HEK293 (cell line): ENCODE results near the gene OR10A7.

Experiments used
- CTCF ChIA-PET: fragments of 350-600 bp; formaldehyde crosslinking; extraction: SDS; loops from one replicate; lab custom pipeline; 2021; ENCODE audit warnings: antibody characterized with exemption; lab: Yijun Ruan, JAX
- POLR2A ChIA-PET: fragments of 300-600 bp; formaldehyde crosslinking; extraction: SDS; loops from one replicate; lab custom pipeline; 2020; ENCODE audit warnings: antibody characterized with exemption, inconsistent platforms; lab: Yijun Ruan, JAX
- H3K27ac ChIP-seq: fragments of 200-500 bp; sonication (Bioruptor generic); 2 replicates; pipeline ENCODE4 v1.5.1; 2014; ENCODE audit warnings: low read depth, low read length, control low read depth, inconsistent platforms; ENCODE audit errors: extremely low read depth
- H3K36me3 ChIP-seq, 2 experiments: fragments of 200-500 bp in 1 of 2; sonication (Bioruptor generic) in 1 of 2; 1 replicate in 1 of 2; 2 replicates in 1 of 2; pipeline ENCODE4 v1.5.1; 2014 to 2017; ENCODE audit warnings: inconsistent platforms in 2 of 2, low read length in 2 of 2; ENCODE audit not compliant: control insufficient read depth in 2 of 2, insufficient read depth in 1 of 2
- H3K4me1 ChIP-seq: fragments of 200-500 bp; sonication (Bioruptor generic); 2 replicates; pipeline ENCODE4 v1.5.1; 2014; ENCODE audit warnings: mild to moderate bottlenecking, low read length, inconsistent platforms; ENCODE audit not compliant: control insufficient read depth, insufficient read depth
- H3K4me3 ChIP-seq: 2 replicates; pipeline ENCODE4 v1.5.1; 2011; ENCODE audit warnings: low read depth, mild to moderate bottlenecking, control low read depth, low read length, moderate library complexity
- H3K9me3 ChIP-seq: fragments of 200-500 bp; sonication (Bioruptor generic); 2 replicates; pipeline ENCODE4 v1.5.1; 2014; ENCODE audit warnings: low read depth, low read length, inconsistent platforms; ENCODE audit not compliant: control insufficient read depth, insufficient read depth
- GFI1B ChIP-seq: fragments of 450-650 bp; formaldehyde crosslinking; IDR thresholded peaks from 2 replicates; pipeline ENCODE4 v1.5.1; 2016; ENCODE audit warnings: missing biosample characterization, missing genetic modification characterization
- HOXD13 ChIP-seq: sonication (generic); formaldehyde crosslinking; IDR thresholded peaks from 2 replicates; pipeline ENCODE4 v1.8.0; 2022; ENCODE audit warnings: missing genetic modification reagents, borderline replicate concordance
- PATZ1 ChIP-seq: fragments of 450-650 bp; formaldehyde crosslinking; IDR thresholded peaks from 2 replicates; pipeline ENCODE4 v1.5.1; 2016; ENCODE audit warnings: missing biosample characterization, missing genetic modification characterization
- SETDB1 ChIP-seq: IDR thresholded peaks from one replicate; pipeline ENCODE4 v1.6.1; 2017; ENCODE audit warnings: mild to moderate bottlenecking, low read length, moderate library complexity, mixed read lengths; ENCODE audit not compliant: insufficient read length
- SP7 ChIP-seq: fragments of 450-650 bp; formaldehyde crosslinking; IDR thresholded peaks from 2 replicates; pipeline ENCODE4 v1.5.1; 2016; ENCODE audit warnings: missing biosample characterization, missing genetic modification characterization
- YY2 ChIP-seq: fragments of 450-650 bp; formaldehyde crosslinking; IDR thresholded peaks from 2 replicates; pipeline ENCODE4 v1.5.1; 2016; ENCODE audit warnings: missing biosample characterization, missing genetic modification characterization
- ZBTB7A ChIP-seq: fragments of 450-650 bp; formaldehyde crosslinking; IDR thresholded peaks from 2 replicates; pipeline ENCODE4 v1.5.1; 2016; ENCODE audit warnings: low read depth, missing biosample characterization, missing genetic modification characterization
- ZNF148 ChIP-seq: fragments of 450-650 bp; formaldehyde crosslinking; IDR thresholded peaks from 2 replicates; pipeline ENCODE4 v1.5.0; 2017; ENCODE audit warnings: missing biosample characterization, missing genetic modification characterization, borderline replicate concordance
- ZNF24 ChIP-seq: fragments of 450-650 bp; formaldehyde crosslinking; IDR thresholded peaks from 2 replicates; pipeline ENCODE4 v1.5.1; 2016; ENCODE audit warnings: missing biosample characterization, missing genetic modification characterization
- ZNF292 ChIP-seq: fragments of 450-650 bp; formaldehyde crosslinking; IDR thresholded peaks from 2 replicates; pipeline ENCODE4 v1.5.1; 2016; ENCODE audit warnings: low read depth, missing biosample characterization, missing genetic modification characterization, borderline replicate concordance
- ZNF426 ChIP-seq: fragments of 450-650 bp; formaldehyde crosslinking; IDR thresholded peaks from 2 replicates; pipeline ENCODE4 v1.5.1; 2017; ENCODE audit warnings: missing biosample characterization, missing genetic modification characterization, mild to moderate bottlenecking, inconsistent platforms, moderate library complexity
- ZNF518A ChIP-seq: fragments of 450-650 bp; formaldehyde crosslinking; conservative IDR thresholded peaks from 2 replicates; pipeline ENCODE4 v1.5.1; 2016; ENCODE audit warnings: low read depth, missing biosample characterization, missing genetic modification characterization
- ZNF529 ChIP-seq: fragments of 450-650 bp; formaldehyde crosslinking; IDR thresholded peaks from 2 replicates; pipeline ENCODE4 v1.5.1; 2017; ENCODE audit warnings: missing genetic modification characterization, missing biosample characterization; ENCODE audit not compliant: insufficient replicate concordance
- ZNF544 ChIP-seq: fragments of 450-650 bp; formaldehyde crosslinking; IDR thresholded peaks from 2 replicates; pipeline ENCODE4 v1.5.0; 2017; ENCODE audit warnings: missing biosample characterization, missing genetic modification characterization
- ZNF600 ChIP-seq: fragments of 450-650 bp; formaldehyde crosslinking; IDR thresholded peaks from 2 replicates; pipeline ENCODE4 v1.5.1; 2016; ENCODE audit warnings: missing biosample characterization, missing genetic modification characterization
- ZSCAN4 ChIP-seq: fragments of 450-650 bp; formaldehyde crosslinking; IDR thresholded peaks from 2 replicates; pipeline ENCODE4 v1.5.1; 2017; ENCODE audit warnings: missing biosample characterization, missing genetic modification characterization
- TF ChIP-seq, protein P1 (sequence below): fragments of 450-650 bp; IDR thresholded peaks from 2 replicates; pipeline ENCODE4 v1.5.1; 2018; ENCODE audit warnings: missing biosample characterization, missing genetic modification characterization
- TF ChIP-seq, protein P2 (sequence below): fragments of 450-650 bp; formaldehyde crosslinking; IDR thresholded peaks from 2 replicates; pipeline ENCODE4 v1.5.1; 2016; ENCODE audit warnings: missing biosample characterization, missing genetic modification characterization

The OR10A7 gene

DNA sequence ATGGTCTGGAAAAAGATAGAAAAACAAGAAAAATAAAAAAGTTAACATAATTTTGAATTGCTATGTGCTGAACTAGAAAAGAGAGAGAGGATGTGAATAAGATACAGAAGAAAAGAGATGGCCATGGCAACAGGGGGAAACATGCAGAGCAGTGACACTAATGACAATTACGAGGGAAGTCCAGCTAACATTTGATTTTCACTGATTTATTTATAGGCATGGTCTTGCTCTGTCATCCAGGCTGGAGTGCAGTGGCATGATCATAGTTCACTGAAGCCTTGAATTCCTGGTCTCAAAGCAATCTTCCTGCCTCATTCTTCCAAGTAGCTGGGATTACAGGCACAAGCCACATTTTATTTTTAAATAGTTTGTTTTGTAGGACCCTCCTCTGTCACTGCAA lies 25.3 kb downstream of the OR10A7 start:
- ChIA-PET CTCF (no interaction called here), POLR2A (no interaction called here)
- no peaks in the 10 kb centered on the region for H3K4me1 ChIP-seq
- H3K27ac ChIP-seq: no peak overlapping the region
- no peaks in the 10 kb centered on the region for H3K36me3 ChIP-seq
- TF ChIP-seq YY2 (tag by site-specific recombination) (no peak), ZNF600 (tag by site-specific recombination) (no peak), SP7 (tag by site-specific recombination) (no peak), ZSCAN4 (tag by site-specific recombination) (no peak), ZNF292 (no peak)
- TF ChIP-seq, protein P1, sequence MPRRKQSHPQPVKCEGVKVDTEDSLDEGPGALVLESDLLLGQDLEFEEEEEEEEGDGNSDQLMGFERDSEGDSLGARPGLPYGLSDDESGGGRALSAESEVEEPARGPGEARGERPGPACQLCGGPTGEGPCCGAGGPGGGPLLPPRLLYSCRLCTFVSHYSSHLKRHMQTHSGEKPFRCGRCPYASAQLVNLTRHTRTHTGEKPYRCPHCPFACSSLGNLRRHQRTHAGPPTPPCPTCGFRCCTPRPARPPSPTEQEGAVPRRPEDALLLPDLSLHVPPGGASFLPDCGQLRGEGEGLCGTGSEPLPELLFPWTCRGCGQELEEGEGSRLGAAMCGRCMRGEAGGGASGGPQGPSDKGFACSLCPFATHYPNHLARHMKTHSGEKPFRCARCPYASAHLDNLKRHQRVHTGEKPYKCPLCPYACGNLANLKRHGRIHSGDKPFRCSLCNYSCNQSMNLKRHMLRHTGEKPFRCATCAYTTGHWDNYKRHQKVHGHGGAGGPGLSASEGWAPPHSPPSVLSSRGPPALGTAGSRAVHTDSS (tag by site-specific recombination): no peak
- H3K4me3 ChIP-seq: no peak overlapping the region
- no peaks in the 10 kb centered on the region for H3K9me3 ChIP-seq

DNA sequence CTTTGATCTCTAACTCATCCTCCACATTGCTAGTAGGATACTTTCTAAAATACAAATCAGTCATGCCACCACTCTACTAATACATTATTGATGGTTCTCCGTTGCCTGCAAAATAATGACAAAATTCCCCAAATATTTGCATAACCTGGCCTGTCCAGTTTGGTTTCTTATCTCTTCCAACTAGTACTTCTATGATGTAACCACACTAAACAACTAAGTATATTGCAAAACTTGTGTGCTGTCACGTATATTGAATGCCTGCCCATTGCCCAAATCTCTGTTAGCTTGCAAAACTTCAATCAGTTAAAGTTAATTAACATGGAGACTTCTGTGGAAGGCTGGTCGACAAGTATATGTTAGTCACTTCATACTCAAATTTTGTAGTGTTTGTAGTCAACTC lies 30.1 kb downstream of the OR10A7 start:
- Histone ChIP-seq H3K4me1 (no peaks in the 10 kb centered on the region), H3K9me3 (no peaks in the 10 kb centered on the region), H3K4me3 (no peak overlapping the region), H3K36me3 (no peaks in the 10 kb centered on the region), H3K27ac (no peak overlapping the region)
- CTCF ChIA-PET: no interaction called here
- POLR2A ChIA-PET: no interaction called here
- TF ChIP-seq ZNF529 (tag by site-specific recombination) (no peak), ZBTB7A (tag by site-specific recombination) (no peak)

DNA sequence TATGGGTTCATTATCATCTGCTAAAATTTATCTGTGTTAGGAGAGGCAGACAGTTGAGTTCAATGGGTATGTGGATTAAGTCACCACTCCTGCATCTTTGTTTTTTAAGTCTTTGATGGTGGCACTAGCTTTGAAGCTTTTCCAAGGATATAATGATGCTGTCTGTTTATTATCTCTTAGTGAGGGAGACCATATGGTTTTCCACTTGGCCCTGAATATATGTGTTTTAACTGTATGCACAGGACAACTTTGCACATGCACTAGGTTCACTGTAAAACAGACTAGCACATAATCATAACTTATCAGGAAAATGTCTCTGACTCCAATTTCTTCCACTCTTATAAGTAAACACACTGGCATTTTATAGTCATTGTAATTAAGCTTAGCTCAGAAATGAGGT lies 32.5 kb downstream of the OR10A7 start:
- Histone ChIP-seq H3K27ac (no peak overlapping the region), H3K4me3 (no peak overlapping the region), H3K4me1 (no peaks in the 10 kb centered on the region), H3K9me3 (no peaks in the 10 kb centered on the region), H3K36me3 (no peaks in the 10 kb centered on the region)
- ChIA-PET CTCF (no interaction called here), POLR2A (no interaction called here)
- no peak for TF ChIP-seq SETDB1
- TF ChIP-seq ZNF426: no peak
- TF ChIP-seq ZNF148 (tag by site-specific recombination): no peak
- no peak for TF ChIP-seq ZNF518A
- no peak for TF ChIP-seq PATZ1 (tag by site-specific recombination)
- TF ChIP-seq HOXD13 (CRISPR knock-in tag): no peak
- TF ChIP-seq ZNF544 (tag by site-specific recombination): no peak
- TF ChIP-seq, protein P2, sequence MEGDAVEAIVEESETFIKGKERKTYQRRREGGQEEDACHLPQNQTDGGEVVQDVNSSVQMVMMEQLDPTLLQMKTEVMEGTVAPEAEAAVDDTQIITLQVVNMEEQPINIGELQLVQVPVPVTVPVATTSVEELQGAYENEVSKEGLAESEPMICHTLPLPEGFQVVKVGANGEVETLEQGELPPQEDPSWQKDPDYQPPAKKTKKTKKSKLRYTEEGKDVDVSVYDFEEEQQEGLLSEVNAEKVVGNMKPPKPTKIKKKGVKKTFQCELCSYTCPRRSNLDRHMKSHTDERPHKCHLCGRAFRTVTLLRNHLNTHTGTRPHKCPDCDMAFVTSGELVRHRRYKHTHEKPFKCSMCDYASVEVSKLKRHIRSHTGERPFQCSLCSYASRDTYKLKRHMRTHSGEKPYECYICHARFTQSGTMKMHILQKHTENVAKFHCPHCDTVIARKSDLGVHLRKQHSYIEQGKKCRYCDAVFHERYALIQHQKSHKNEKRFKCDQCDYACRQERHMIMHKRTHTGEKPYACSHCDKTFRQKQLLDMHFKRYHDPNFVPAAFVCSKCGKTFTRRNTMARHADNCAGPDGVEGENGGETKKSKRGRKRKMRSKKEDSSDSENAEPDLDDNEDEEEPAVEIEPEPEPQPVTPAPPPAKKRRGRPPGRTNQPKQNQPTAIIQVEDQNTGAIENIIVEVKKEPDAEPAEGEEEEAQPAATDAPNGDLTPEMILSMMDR (tag by site-specific recombination): no peak
- no peak for TF ChIP-seq GFI1B (tag by site-specific recombination)
- no peak for TF ChIP-seq ZNF24
